Cardiac septum (tissue), 1 donor: ENCODE results near the gene ATP5PF. TPM values are rescaled to one million over a fixed set of nuclear protein-coding genes. Genes with fewer than 3 reads are reported as not detected.

ENCODE experiments used
- total RNA-seq: library from RNA; stranded (reverse); fragmentation: NEBNext Ultra II Directional; extraction: Animal tissue kit (Norgen Biotek cat#: 25700); gene quantifications from one replicate; pipeline ENCODE4 v1.2.1, GENCODE V29; 2021
- donor health status: DM: no; HTN: no; CAD: no.

Gene ATP5PF
- total RNA-seq, 1 donor from 2014 or later, result 503 TPM

Other genes with a start within 250 kb of the ATP5PF start
- gene MRPL39, start 127.4 kb downstream of the ATP5PF start, total RNA-seq, result 40.7 TPM
- gene JAM2, start 95.6 kb downstream of the ATP5PF start, total RNA-seq, result 40.4 TPM
- gene GABPA, start 68 bp upstream of the ATP5PF start, total RNA-seq, result 13.6 TPM